Tibial artery (tissue), 4 donors: Measurements from ENCODE around the gene EDNRB.
"Not testable (repeated sequence)": the region's sequence is repeated elsewhere in the genome, so short reads cannot be mapped to it uniquely, and the experiment has no call there.

ENCODE experiments used
- DNase-seq, 2 donors: peaks; one replicate each; pipeline ENCODE4 v3.0.0-alpha.2; 2019
- H3K27ac ChIP-seq, 2 donors: fragments of 200-600 bp; sonication (generic) in 1 of 2; 1 replicate in 1 of 2; 2 replicates in 1 of 2; pipeline ENCODE4 v1.5.1; 2018 to 2019; ENCODE audit warnings: mild to moderate bottlenecking in 1 of 2
- H3K27me3 ChIP-seq, 2 donors: fragments of 200-600 bp; sonication (generic) in 1 of 2; one replicate each; pipeline versions ENCODE4 v1.5.1 to v1.6.0; 2016 to 2019
- H3K36me3 ChIP-seq, 3 donors: fragments of 200-600 bp; sonication (generic) in 2 of 3; one replicate each; pipeline ENCODE4 v1.5.1; 2016 to 2019; ENCODE audit warnings: mild to moderate bottlenecking in 2 of 3
- H3K4me1 ChIP-seq, 4 donors: fragments of 200-600 bp; sonication (generic) in 2 of 4; 1 replicate in 3 of 4; 2 replicates in 1 of 4; pipeline ENCODE4 v1.5.1; 2016 to 2019
- H3K4me3 ChIP-seq, 2 donors: fragments of 200-600 bp; sonication (generic) in 1 of 2; 1 replicate in 1 of 2; 2 replicates in 1 of 2; pipeline ENCODE4 v1.5.1; 2018 to 2019; ENCODE audit warnings: mild to moderate bottlenecking in 2 of 2
- H3K9me3 ChIP-seq, 3 donors: fragments of 200-600 bp; sonication (generic) in 1 of 3; one replicate each; pipeline ENCODE4 v1.5.1; 2016 to 2019
- CTCF ChIP-seq, 2 experiments: fragments of 200-600 bp in 1 of 2; fragments of 450-650 bp in 1 of 2; IDR thresholded peaks; one replicate each; pipeline ENCODE4 v1.5.1; 2017 to 2019; ENCODE audit warnings: antibody characterized with exemption in 2 of 2, mild to moderate bottlenecking in 1 of 2, moderate library complexity in 1 of 2
- intact Hi-C: fragments of 100-400 bp; cut with DNase I; formaldehyde crosslinking; loops from one replicate; pipeline ENCODE4 v1.15.0; 2023; ENCODE audit warnings: low total_unique reads

EDNRB gene

GRCh38 chr13:77861741-77862140 is 56.9 kb downstream of the EDNRB start:
- Histone ChIP-seq H3K27ac (no peak overlapping the region), H3K4me1 (no peaks in the 10 kb centered on the region), H3K27me3 (no peaks in the 10 kb centered on the region), H3K36me3 (no peaks in the 10 kb centered on the region), H3K9me3 (no peaks in the 10 kb centered on the region), H3K4me3 (no peak overlapping the region)
- DNase-seq, result no peak
- intact Hi-C loops, result no loop called here
- TF ChIP-seq CTCF (IDR thresholded peaks at IDR 0.05), result no peak

GRCh38 chr13:77860507-77860981 is 58.1 kb downstream of the EDNRB start:
- Histone ChIP-seq H3K36me3 (no peaks in the 10 kb centered on the region), H3K9me3 (no peaks in the 10 kb centered on the region), H3K27me3 (no peaks in the 10 kb centered on the region), H3K4me1 (no peaks in the 10 kb centered on the region), H3K4me3 (no peak overlapping the region), H3K27ac (no peak overlapping the region)
- no peak for TF ChIP-seq CTCF (IDR thresholded peaks at IDR 0.05)
- DNase-seq, result no peak
- intact Hi-C loops, result no loop called here

- Histone ChIP-seq H3K4me3 (no peak overlapping the region), H3K4me1 (no peaks in the 10 kb centered on the region), H3K27me3 (no peaks in the 10 kb centered on the region), H3K9me3 (no peaks in the 10 kb centered on the region), H3K27ac (no peak overlapping the region), H3K36me3 (no peaks in the 10 kb centered on the region)
- TF ChIP-seq CTCF (IDR thresholded peaks at IDR 0.05), result no peak
- intact Hi-C loops, result no loop called here
- DNase-seq, result no peak
These were observed 59.2 kb downstream of the EDNRB start for GRCh38 chr13:77859450-77859849.

GRCh38 chr13:77857531-77858209 is 61.0 kb downstream of the EDNRB start:
- no peaks in the 10 kb centered on the region for H3K27me3 ChIP-seq
- intact Hi-C loops, result no loop called here
- no peaks in the 10 kb centered on the region for H3K4me1 ChIP-seq
- DNase-seq, result no peak
- no peak for TF ChIP-seq CTCF (IDR thresholded peaks at IDR 0.05)
- H3K36me3 ChIP-seq, result no peaks in the 10 kb centered on the region
- H3K4me3 ChIP-seq, result no peak overlapping the region
- no peak overlapping the region for H3K27ac ChIP-seq
- H3K9me3 ChIP-seq, result no peaks in the 10 kb centered on the region

GRCh38 chr13:77853703-77854102 is 64.9 kb downstream of the EDNRB start:
- DNase-seq, result no peak
- Histone ChIP-seq H3K27me3 (no peaks in the 10 kb centered on the region), H3K36me3 (no peaks in the 10 kb centered on the region), H3K27ac (no peak overlapping the region), H3K4me1 (no peaks in the 10 kb centered on the region), H3K4me3 (no peak overlapping the region), H3K9me3 (peaks cover 0 to 5% (median 0%) of the 10 kb centered on the region in 3 donors)
- no peak for TF ChIP-seq CTCF (IDR thresholded peaks at IDR 0.05)
- intact Hi-C loops, result no loop called here

- H3K36me3 ChIP-seq, intact Hi-C loops, H3K4me1 ChIP-seq, H3K4me3 ChIP-seq, DNase-seq, H3K27me3 ChIP-seq, H3K9me3 ChIP-seq, H3K27ac ChIP-seq: not testable (repeated sequence)
These were observed 70.6 kb downstream of the EDNRB start for GRCh38 chr13:77848050-77848449.
